ENCODE data around the gene TMEM62. TPM values are rescaled to one million over a fixed set of nuclear protein-coding genes. Genes with fewer than 3 reads are reported as not detected.

The TMEM62 gene
- total RNA-seq, 1 experiment from 2014 or later, result 17.7 TPM

- no peak for DNase-seq (ENCODE audit: low spot score)
Observed at GRCh38 chr15:43232289-43232874, 99.0 kb downstream of the TMEM62 start.

Other genes starting within 250 kb of the TMEM62 start
- gene TTBK2, start 212.8 kb upstream of the TMEM62 start, total RNA-seq (2014; rRNA removed; shearing (Covaris generic)), result 4.6 and 5.0 TPM in 2 replicates
- gene UBR1, start 27.5 kb upstream of the TMEM62 start, total RNA-seq (2014; rRNA removed; shearing (Covaris generic)), result 14.2 and 14.5 TPM in 2 replicates
- 57.5 and 70.5 TPM in 2 replicates for gene CCNDBP1, start 51.8 kb downstream of the TMEM62 start, total RNA-seq (2014; rRNA removed; shearing (Covaris generic))
- 0.04 TPM in 1 of 2 replicates, not detected in the other for gene EPB42, start 87.4 kb downstream of the TMEM62 start, total RNA-seq (2014; rRNA removed; shearing (Covaris generic))
- not detected in 2 replicates for gene TGM5, start 133.3 kb downstream of the TMEM62 start, total RNA-seq (2014; rRNA removed; shearing (Covaris generic))
- gene TGM7, start 168.7 kb downstream of the TMEM62 start, total RNA-seq (2014; rRNA removed; shearing (Covaris generic)), result not detected in 2 replicates
- gene LCMT2, start 197.0 kb downstream of the TMEM62 start, total RNA-seq (2014; rRNA removed; shearing (Covaris generic)), result 13.8 and 20.0 TPM in 2 replicates
- gene ZSCAN29, start 237.5 kb downstream of the TMEM62 start, total RNA-seq (2014; rRNA removed; shearing (Covaris generic)), result 9.2 and 14.5 TPM in 2 replicates
- gene TUBGCP4, start 237.5 kb downstream of the TMEM62 start, total RNA-seq (2014; rRNA removed; shearing (Covaris generic)), result 12.4 and 19.0 TPM in 2 replicates